PFSK-1 (cell line): ENCODE data around the gene CHEK2.

Source experiments
- POLR2AphosphoS5 ChIP-seq: IDR thresholded peaks from 2 replicates; pipeline ENCODE4 v1.6.1; 2012; ENCODE audit warnings: low read depth, mild to moderate bottlenecking, control low read depth, low read length, moderate library complexity
- TF ChIP-seq, protein P1 (sequence below), 2 experiments: IDR thresholded peaks; 2 replicates each; pipeline versions ENCODE4 v1.6.1 to v1.8.0; 2011 to 2012; ENCODE audit warnings: low read depth in 2 of 2, low read length in 2 of 2, control low read depth in 1 of 2, inconsistent platforms in 1 of 2, mild to moderate bottlenecking in 1 of 2, moderate library complexity in 1 of 2; ENCODE audit not compliant: insufficient read depth in 1 of 2

DNA sequence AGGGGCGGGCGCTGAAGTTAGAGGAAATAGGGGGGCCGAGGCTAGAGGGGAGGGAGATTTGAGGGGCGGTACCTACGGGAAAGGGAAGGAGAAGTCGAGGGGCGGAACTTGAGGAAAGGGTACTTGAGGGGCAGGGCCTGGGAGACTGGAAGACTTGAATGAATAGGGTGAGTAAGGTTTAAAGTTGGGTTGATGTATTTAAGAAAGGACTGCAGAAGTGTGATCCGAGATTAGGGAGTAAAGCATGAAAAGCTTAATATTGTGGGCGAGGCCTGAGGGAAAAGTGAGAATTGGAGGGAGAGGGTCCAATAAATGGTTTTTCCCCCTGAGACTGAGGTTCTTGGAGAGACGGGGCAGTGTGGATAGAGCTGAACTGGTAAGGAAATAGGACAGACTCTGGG lies 942 bp upstream of the CHEK2 start:
- TF ChIP-seq POLR2AphosphoS5: no peak
- TF ChIP-seq, protein P1, sequence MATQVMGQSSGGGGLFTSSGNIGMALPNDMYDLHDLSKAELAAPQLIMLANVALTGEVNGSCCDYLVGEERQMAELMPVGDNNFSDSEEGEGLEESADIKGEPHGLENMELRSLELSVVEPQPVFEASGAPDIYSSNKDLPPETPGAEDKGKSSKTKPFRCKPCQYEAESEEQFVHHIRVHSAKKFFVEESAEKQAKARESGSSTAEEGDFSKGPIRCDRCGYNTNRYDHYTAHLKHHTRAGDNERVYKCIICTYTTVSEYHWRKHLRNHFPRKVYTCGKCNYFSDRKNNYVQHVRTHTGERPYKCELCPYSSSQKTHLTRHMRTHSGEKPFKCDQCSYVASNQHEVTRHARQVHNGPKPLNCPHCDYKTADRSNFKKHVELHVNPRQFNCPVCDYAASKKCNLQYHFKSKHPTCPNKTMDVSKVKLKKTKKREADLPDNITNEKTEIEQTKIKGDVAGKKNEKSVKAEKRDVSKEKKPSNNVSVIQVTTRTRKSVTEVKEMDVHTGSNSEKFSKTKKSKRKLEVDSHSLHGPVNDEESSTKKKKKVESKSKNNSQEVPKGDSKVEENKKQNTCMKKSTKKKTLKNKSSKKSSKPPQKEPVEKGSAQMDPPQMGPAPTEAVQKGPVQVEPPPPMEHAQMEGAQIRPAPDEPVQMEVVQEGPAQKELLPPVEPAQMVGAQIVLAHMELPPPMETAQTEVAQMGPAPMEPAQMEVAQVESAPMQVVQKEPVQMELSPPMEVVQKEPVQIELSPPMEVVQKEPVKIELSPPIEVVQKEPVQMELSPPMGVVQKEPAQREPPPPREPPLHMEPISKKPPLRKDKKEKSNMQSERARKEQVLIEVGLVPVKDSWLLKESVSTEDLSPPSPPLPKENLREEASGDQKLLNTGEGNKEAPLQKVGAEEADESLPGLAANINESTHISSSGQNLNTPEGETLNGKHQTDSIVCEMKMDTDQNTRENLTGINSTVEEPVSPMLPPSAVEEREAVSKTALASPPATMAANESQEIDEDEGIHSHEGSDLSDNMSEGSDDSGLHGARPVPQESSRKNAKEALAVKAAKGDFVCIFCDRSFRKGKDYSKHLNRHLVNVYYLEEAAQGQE (IDR thresholded peaks at IDR 0.05; ENCODE audit: insufficient read depth in 1 of 2, low read depth in 2 of 2, low read length in 2 of 2): no peak
